GM18519 (cell line): ENCODE data around the gene SEMA4A.
"Not testable (repeated sequence)": the region's sequence is repeated elsewhere in the genome, so short reads cannot be mapped to it uniquely, and the experiment has no call there.

Experiments
- ATAC-seq: cut with Tn5 transposase; IDR thresholded peaks from one replicate; pipeline ENCODE4 v1.9.1; 2021; ENCODE audit warnings: mild to moderate bottlenecking, moderate library complexity; ENCODE audit not compliant: unreplicated experiment, low FRiP score

Gene SEMA4A

DNA sequence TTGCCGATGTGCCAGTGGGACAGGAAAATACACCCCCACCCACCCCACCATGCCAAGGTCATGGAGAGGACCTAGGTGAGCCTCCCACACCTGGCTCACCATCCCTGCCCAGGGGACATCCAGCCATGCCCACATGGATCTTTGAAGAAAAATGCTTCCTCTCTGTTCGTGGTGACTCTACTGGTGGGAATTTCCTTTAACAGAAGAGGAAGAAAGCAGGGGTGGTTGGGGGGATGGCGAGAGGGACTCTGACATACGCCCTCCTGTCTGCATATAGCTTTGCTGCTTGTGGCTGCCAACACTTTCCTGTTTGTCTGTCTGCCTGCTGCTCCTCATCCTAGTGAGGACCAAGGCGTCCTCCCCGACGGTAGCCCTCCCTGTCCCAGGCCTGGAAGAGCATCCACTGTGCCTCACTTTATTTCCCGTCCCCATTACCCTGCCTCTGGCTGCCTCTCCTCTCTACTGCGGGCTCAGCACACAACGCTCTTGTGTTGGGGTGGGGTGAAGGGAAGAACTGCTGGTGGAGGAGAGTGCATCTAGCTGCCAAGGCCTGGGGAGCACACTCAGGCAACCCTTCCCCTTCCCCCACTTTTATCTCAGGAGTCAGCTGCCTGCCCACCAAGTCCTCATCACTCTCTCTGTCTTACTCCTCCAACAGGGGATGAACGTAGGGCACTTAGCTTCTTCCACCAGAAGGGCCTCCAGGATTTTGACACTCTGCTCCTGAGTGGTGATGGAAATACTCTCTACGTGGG lies 2.5 kb downstream of the SEMA4A start:
- ATAC-seq: no peak

DNA sequence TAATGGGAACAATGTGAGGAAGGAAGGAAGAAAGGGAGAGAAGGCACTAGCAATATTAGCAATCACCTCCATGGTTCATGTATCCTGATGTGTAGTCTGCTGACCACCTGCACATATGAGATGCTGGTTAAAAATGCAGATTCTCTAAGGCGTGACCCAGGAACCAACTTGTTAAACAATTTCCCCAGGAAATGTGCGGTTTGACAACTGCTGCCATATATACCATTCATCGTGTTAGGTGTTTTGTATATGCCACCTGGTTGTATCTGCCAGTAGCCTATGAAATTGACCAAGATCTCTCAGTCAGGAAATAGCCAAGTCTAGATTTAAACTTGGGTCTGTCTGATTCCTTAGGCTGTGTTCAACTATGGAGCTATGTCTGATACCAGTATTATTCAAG lies 4.1 kb downstream of the SEMA4A start:
- no peak for ATAC-seq

DNA sequence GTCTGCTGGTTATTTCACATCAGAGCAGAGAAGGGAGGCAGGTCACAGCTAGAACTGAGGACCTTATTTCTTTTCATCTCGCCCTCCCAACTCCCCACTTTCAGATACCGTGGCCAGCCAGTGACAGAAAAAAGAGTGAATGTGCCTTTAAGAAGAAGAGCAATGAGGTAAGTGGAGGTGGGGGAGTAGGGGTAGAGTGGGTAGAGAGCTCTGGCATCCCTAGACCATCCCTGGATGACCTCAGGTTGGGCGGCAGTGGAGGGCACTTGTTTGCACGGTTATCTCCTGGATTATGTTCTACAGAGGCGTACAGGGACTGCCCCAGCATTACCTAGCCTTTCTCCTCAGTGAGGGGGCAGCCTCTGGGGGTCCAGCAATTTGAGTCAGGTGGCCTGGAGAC lies 4.6 kb downstream of the SEMA4A start:
- no peak for ATAC-seq

DNA sequence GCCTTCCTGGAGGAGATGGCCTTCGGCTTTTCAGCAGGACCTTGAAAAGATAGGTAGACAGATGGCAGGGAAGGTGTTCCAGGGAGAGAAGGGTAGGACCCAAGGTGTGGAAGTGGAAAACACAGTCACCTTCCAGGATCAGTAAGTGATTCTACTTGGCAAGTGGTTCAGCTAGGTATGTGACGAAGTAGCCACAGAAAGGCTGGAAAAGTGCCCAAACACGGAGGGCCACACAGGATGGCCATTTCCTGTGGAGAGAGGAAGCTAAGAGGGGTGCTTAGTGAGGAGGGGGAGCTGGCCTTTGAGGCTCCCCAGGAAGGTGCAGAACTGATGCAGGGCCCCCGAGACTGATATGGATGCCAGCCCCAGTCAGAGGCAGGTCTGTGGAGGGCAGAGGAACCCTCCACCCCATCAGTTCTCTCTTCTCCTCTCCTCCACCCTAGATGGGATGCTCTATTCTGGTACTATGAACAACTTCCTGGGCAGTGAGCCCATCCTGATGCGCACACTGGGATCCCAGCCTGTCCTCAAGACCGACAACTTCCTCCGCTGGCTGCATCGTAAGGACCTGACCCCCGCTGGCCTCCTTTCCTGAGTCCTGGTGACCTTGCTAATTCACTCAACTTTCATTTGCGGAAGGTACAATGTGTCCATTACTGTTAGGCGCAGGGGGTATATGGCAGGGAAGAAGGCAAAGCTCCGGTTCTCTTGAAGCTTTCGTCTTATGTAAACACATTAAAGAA lies 6.8 kb downstream of the SEMA4A start:
- no peak for ATAC-seq

DNA sequence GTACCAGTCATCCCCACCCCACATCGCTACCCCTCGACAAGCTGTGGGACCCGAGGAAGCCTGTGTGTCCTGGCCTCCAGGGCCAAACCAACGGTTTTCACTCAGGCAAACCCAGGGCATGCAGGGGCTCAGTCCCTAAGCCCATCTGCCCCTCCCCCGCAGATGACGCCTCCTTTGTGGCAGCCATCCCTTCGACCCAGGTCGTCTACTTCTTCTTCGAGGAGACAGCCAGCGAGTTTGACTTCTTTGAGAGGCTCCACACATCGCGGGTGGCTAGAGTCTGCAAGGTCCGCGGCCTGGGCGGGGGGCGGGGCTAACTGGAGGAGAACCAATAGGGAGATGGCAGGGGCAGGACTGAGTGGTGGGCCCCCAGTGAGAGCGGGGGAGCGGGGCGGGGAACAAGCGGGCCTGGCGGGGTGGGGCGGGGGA lies 7.4 kb downstream of the SEMA4A start:
- no peak for ATAC-seq

DNA sequence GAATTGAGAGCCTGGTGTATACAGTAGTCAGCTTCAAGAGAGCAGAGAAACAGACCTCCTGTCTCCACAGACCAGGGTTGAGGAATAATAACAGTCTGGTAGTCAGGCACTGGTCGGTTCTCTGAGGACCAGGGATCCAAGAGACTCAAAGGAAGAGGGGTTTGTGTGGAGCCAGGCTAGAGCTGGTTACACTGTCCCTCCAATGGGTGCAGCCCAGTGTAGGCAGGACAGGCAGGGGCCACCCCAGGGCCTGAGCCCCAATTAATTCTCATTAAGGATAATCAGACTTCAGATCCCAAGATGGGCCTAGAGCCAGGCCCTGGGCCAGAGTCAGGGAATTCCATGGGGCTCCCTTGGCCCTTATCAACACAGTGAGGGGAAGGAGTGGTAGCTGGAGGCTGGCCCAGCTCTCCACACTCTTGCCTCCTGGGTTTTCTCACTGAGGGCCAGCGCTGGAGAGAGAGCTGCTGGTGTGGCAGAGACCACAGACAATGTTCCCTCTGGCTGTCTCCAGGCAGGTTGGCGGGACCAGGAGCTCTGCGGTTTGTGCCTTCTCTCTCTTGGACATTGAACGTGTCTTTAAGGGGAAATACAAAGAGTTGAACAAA lies 9.1 kb downstream of the SEMA4A start:
- ATAC-seq: no peak

DNA sequence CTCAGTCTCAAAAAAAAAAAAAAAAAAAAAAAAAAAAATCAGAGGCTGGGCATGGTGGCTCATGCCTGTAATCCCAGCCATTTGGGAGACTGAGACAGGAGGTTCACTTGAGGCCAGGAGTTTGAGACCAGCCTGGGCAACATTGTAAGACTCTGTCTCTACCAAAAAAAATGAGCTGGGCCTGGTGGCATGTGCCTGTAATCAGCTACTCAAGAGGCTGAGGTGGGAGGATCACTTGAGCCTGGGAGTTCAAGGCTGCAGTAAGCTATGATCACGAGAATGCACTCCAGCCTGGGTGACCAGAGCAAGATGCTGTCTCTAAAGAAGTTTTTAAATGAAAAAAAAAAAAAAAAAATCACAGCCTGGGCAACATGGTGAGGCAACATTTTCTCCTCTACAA lies 10.3 kb downstream of the SEMA4A start:
- ATAC-seq: no peak

DNA sequence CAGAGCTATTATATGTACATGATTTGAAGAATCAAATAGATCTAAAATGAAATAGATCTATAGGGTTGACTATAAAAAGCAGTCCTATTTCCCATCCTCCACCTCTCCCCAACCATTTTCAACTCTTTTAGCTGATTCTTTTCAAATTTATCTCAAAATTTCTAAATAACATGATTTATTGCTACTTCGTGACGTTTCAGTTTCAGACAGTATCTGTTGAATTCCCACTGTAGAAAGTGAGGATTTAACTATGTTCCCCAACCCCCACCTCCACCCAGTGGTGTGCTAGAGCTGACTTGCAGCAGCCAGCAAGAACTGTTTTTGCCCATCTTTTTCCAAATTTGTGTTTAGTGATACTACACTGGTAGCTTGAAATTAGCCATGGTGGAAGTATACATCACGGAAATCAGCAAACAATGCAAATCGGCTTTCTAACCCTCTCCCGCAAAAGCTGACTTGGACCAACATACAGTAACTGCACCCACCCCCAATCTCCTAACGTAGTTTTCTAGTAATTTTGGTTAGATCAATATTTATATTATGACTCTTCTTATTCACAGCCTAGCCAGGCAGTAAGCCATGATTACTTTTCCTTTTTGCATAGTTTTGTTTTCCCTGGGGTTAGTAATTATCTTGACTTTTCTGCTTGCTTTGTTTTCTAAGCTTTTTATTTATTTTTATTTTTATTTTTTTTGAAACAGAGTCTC lies 10.9 kb downstream of the SEMA4A start:
- ATAC-seq: no peak

DNA sequence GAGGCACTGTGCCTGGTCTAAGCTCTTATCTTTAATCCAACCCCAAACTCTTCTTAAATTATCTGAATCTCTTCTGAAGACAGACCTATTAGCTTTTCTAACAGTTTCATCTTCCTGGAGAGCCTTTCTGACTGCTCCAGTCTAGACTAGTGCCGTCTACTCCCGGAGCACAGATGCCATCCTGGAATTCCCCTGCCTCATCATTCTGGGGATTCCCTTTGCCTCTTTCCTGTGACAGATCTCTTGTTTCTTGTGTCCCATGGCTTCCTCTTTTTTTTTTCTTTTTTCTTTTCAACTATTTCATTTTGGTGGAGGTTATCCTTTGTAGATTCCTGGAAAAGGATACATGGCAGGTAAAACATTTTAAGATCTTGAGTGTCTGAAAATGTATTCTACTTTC lies 11.7 kb downstream of the SEMA4A start:
- no peak for ATAC-seq

DNA sequence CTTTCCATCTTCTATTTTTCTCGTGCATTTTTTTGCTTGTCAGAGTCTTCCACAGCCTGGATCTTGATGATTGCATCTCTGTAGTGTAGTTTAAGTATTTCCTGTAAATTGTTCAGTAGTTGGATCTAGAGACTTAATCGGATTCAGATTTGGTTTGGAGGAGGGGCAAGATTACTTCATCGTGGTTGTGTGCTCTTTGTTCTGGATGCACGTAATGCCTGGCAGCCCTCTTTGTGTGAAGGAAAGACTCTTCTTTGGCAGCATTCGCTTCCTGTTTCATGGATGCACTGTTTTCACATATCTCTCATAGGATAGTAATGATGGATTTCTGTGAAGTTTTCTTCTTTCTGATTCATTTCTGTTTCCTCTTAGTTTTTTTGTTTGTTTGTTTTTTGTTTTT lies 14.2 kb downstream of the SEMA4A start:
- no peak for ATAC-seq

DNA sequence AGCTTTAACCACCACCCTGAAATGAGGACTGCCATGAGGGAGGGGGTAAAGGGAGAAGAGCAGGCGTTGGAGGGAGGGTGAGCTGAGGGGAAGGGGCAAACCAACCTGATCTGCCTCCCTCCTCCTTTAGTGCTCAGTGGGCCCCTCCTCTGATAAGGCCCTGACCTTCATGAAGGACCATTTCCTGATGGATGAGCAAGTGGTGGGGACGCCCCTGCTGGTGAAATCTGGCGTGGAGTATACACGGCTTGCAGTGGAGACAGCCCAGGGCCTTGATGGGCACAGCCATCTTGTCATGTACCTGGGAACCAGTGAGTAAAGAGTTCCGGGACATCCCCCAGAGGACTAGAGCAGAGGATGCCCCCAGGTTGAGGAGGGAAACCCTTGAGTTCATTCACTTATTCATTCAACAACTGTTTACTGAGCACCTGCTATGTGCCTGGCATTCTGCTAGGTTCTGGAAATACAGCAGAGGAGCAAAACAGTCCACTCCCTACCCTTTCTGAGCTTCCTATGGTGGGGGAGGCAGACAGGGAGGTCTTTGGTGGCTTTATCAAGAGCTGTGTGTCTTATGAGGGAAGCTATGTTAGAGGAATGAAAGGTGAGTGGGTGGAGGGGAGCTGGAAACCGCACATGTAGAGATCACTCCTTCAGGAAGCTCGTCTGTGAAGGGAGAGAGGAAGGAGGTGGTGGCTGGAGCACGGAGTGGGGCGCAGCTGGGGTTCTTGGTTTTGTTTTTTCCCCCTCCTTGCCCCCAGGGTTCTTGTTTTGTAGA lies 19.5 kb downstream of the SEMA4A start:
- ATAC-seq: no peak

DNA sequence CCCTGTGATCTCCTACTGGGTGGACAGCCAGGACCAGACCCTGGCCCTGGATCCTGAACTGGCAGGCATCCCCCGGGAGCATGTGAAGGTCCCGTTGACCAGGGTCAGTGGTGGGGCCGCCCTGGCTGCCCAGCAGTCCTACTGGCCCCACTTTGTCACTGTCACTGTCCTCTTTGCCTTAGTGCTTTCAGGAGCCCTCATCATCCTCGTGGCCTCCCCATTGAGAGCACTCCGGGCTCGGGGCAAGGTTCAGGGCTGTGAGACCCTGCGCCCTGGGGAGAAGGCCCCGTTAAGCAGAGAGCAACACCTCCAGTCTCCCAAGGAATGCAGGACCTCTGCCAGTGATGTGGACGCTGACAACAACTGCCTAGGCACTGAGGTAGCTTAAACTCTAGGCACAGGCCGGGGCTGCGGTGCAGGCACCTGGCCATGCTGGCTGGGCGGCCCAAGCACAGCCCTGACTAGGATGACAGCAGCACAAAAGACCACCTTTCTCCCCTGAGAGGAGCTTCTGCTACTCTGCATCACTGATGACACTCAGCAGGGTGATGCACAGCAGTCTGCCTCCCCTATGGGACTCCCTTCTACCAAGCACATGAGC lies 23.3 kb downstream of the SEMA4A start:
- ATAC-seq: no peak

DNA sequence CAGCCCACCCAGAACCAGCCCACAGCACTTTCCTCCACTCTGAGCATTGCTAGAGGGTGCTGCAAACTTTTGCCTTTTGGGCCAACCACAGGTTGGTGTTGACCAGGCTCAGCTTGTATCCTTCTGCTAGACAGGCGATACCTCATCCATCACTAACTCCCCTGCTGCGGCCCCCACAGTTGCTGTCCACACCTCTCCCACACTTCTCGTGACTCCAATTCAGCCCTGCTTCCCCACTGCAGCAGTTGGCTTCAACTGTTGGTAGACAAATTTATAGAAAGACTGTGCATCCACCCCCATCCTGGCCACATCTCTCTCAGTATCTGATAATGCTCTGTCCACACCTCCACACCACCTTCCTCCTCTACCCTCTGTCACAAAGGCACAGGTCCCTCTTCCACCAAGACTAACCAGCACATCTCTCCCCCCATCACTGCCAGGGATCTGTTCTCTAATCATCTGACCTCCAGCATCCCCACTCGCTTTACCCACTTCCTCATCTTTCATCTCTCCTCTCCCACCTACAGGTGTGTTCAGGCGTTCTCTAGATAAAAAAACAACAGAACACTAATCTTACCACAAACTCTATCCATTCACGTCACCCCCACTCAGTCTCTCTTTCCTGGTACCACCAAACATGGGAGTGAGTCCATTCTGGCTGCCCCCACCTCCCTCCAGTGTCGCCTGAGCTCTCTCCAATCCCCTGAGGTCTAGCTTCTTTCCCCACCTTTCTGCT lies 24.7 kb downstream of the SEMA4A start:
- ATAC-seq: no peak

DNA sequence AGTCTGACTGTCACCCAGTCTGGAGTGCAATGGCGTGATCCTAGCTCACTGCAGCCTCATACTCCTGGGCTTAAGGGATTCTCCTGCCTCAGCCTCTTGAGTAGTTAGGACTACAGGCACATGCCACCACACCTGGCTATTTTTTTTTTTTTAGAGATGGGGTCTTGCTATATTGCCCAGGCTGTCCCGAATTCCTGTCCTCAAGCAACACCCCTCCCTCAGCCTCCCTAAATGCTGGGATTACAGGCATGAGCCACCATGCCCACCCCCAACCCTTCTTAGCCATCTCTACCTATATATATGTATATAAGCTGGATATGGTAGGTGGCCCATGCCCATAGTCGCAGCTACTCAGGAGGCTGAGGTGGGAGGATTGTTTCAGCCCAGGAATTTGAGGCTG lies 27.1 kb downstream of the SEMA4A start:
- no peak for ATAC-seq

DNA sequence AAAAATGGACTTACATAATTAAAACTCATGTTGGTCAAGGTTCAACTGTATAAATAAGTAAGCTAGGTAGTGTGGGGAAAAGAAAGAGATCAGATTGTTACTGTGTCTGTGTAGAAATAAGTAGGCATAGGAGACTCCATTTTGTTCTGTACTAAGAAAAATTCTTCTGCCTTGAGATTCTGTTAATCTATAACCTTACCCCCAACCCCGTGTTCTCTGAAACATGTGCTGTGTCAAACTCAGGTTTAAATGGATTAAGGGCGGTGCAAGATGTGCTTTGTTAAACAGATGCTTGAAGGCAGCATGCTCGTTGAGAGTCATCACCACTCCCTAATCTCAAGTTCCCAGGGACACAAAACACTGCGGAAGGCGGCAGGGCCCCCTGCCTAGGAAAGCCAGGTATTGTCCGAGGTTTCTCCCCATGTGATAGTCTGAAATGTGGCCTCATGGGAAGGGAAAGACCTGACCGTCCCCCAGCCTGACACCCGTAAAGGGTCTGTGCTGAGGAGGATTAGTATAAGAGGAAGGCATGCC lies 28.1 kb downstream of the SEMA4A start:
- ATAC-seq: not testable (repeated sequence)

DNA sequence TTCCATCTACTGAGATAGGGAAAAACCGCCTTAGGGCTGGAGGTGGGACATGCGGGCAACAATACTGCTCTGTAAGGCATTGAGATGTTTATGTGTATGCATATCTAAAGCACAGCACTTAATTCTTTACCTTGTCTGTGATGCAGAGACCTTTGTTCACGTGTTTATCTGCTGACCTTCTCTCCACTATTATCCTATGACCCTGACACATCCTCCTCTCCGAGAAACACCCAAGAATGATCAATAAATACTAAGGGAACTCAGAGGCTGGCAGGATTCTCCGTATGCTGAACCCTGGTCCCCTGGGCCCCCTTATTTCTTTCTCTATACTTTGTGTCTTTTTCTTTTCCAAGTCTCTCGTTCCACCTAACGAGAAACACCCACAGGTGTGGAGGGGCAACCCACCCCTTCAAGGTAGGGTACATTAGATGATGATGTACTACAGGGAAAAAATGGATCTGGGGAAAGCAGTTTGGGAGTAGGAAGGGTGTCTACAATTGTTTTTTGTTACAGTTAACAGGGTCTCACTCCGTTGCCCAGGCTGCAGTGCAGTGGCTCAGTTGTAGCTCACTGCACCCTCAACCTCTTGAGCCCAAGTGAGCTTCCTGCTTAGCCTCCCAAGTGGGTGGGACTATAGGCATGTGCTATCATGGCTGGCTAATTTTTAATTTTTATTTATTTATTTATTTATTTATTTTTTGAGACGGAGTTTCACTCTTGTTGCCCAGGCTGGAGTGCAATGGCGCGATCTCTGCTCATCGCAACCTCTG lies 28.8 kb downstream of the SEMA4A start:
- not testable (repeated sequence) for ATAC-seq

DNA sequence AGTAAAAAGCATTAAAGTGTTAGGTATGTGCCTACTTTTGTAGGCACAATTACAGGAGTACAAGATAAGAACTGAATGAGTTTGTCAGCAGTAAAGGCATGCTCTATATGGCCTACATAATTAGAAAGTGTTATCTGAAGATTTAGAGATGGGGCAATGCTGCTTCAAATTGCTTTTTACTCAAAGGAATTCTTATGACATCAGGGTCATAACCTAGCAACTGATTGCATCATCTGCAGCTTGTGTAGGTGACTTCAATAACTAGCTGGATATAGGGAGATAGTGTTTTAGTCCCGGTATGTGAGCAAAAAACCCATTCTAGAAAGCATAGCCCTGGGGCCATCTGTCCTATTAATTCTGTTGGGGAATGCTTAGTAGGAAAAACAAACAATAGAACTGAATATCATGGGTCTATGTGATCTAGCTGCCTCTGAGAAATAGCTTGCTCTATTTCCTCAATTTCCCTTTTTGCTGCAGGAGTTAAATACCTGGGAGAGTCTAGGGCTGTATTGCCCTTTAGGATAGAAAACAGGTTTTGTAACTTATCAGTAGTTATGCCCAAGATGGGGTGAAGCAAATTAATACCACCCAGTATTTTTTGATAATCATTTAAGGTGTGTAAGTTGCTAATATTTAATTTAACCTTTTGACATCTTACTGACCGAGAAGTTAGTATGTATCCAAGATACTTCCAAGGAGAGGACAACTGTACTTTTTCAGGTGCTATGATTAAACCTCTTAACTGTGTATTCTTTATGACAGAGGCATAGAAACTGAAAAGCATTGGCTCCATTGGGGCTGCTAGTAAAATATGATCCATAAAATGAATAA lies 33.2 kb downstream of the SEMA4A start:
- ATAC-seq: not testable (repeated sequence)
